Endometrial microvascular endothelial cells (primary cell): ENCODE data around the gene SOBP. TPM values are rescaled to one million over a fixed set of nuclear protein-coding genes. Genes with fewer than 3 reads are reported as not detected.

ENCODE experiments used
- in situ Hi-C: cut with HindIII; loops from 2 replicates; pipeline ENCODE4 v1.10.0; 2017; ENCODE audit warnings: low sequenced_read_pairs, low pct_unique_long_range_greater_than_20kb; ENCODE audit errors: inconsistent ontology term
- total RNA-seq: library from RNA; depleted of rRNA; stranded (reverse); fragments of >200 nt; gene quantifications from one replicate; pipeline ENCODE4 v1.2.3, GENCODE V29; 2015; ENCODE audit errors: inconsistent ontology term

SOBP gene
- total RNA-seq, 1 donor from 2014 or later: 0.37 TPM

GRCh38 chr6:107479089-107479690 lies 10.7 kb upstream of the SOBP start:
- in situ Hi-C loops: no loop called here

- in situ Hi-C loops: loop anchor here (10.0 kb wide), 1 partner anchor 60 kb away; no protein-coding TSS in a partner anchor
Observed at GRCh38 chr6:107485157-107485556, 4.8 kb upstream of the SOBP start.

GRCh38 chr6:107488174-107488874 lies 1.6 kb upstream of the SOBP start:
- in situ Hi-C loops: loop anchor here (10.0 kb wide), 1 partner anchor 56 kb away; no protein-coding TSS in a partner anchor

- in situ Hi-C loops: loop anchor here (10.0 kb wide), 1 partner anchor 56 kb away; no protein-coding TSS in a partner anchor
Observed at GRCh38 chr6:107488875-107489635, 862 bp upstream of the SOBP start.

- in situ Hi-C loops: no loop called here
Observed at GRCh38 chr6:107490566-107491137, 735 bp downstream of the SOBP start.

GRCh38 chr6:107491138-107491609 lies 1.3 kb downstream of the SOBP start:
- in situ Hi-C loops: no loop called here

- in situ Hi-C loops: no loop called here
Observed at GRCh38 chr6:107491760-107492660, 2.1 kb downstream of the SOBP start.

- in situ Hi-C loops: no loop called here
Observed at GRCh38 chr6:107493158-107494057, 3.5 kb downstream of the SOBP start.

- in situ Hi-C loops: no loop called here
Observed at GRCh38 chr6:107495196-107495643, 5.3 kb downstream of the SOBP start.

GRCh38 chr6:107495971-107496370 lies 6.1 kb downstream of the SOBP start:
- in situ Hi-C loops: no loop called here

- in situ Hi-C loops: no loop called here
Observed at GRCh38 chr6:107496892-107497684, 7.2 kb downstream of the SOBP start.

- in situ Hi-C loops: no loop called here
Observed at GRCh38 chr6:107504270-107505026, 14.5 kb downstream of the SOBP start.

GRCh38 chr6:107506145-107506544 lies 16.2 kb downstream of the SOBP start:
- in situ Hi-C loops: no loop called here

- in situ Hi-C loops: no loop called here
Observed at GRCh38 chr6:107509506-107509905, 19.6 kb downstream of the SOBP start.

GRCh38 chr6:107510108-107510507 lies 20.2 kb downstream of the SOBP start:
- in situ Hi-C loops: no loop called here

- in situ Hi-C loops: no loop called here
Observed at GRCh38 chr6:107511511-107511993, 21.6 kb downstream of the SOBP start.
